RWPE1 (cell line): ENCODE results near the gene OSER1.

Experiments
- CTCF ChIA-PET: fragments of 350-600 bp; sonication (Branson Sonifier 250); formaldehyde crosslinking; extraction: SDS; loops from one replicate; lab custom pipeline; 2021; lab: Yijun Ruan, JAX
- POLR2A ChIA-PET: fragments of 400-600 bp; formaldehyde crosslinking; extraction: SDS; loops from one replicate; lab custom pipeline; 2020; ENCODE audit warnings: antibody characterized with exemption; ENCODE audit not compliant: low non-redundant PET; lab: Yijun Ruan, JAX
- DNase-seq: peaks from one replicate; pipeline ENCODE4 v3.0.0; 2012; ENCODE audit warnings: low spot score
- H3K27ac ChIP-seq: fragments of 450-650 bp; 2 replicates; pipeline ENCODE4 v1.5.1; 2017
- TF ChIP-seq, protein P1 (sequence below): fragments of 450-650 bp; conservative IDR thresholded peaks from 2 replicates; pipeline ENCODE4 v1.5.1; 2017; ENCODE audit warnings: low read depth, mild to moderate bottlenecking

The OSER1 gene

DNA sequence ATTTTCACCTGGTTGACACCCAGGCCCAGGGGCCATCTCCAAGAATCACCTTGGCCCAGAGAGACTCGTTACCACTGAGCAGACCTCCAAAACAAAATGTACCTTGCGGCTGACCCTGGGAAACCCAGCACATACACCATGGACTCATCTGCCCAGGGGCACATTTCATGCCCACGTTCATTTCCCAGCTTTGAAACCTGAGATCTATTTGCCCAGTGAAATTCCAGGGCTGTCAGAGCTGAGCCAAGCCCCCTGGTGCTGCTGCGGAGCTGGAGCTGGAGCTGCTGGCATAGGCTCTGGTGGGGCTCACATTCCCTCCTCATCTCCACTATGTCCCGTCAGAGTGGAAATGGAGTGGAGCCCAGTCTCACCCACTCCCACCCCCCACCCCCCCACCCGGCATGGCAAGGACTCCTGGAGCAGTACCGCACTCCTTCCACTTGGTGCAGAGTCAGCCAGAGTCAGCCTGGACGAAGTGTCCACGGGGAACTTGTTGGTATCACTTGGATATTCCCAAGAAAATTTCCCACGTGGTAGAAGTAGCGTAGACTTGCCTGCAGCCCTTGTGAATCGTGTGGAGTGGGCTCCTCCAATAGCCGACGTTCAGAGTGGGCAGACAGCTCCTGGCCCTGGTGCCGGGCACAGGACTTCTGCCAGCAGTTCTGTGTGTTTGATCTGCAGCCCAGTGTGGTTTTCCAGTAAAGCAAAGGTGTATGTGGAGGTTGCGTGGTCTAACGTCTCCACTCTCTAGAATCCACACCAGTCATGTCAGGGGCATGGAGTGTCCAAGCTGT, 18.1 kb upstream of the OSER1 start:
- ChIA-PET POLR2A (no interaction called here), CTCF (interaction anchor here (1.0 to 1.5 kb wide), 3 partner anchors 11 to 83 kb away, joined by 3 to 7 read pairs (median 3); partner anchors contain the start of gene FITM2)
- no peak overlapping the region for H3K27ac ChIP-seq
- no peak for DNase-seq
- TF ChIP-seq, protein P1, sequence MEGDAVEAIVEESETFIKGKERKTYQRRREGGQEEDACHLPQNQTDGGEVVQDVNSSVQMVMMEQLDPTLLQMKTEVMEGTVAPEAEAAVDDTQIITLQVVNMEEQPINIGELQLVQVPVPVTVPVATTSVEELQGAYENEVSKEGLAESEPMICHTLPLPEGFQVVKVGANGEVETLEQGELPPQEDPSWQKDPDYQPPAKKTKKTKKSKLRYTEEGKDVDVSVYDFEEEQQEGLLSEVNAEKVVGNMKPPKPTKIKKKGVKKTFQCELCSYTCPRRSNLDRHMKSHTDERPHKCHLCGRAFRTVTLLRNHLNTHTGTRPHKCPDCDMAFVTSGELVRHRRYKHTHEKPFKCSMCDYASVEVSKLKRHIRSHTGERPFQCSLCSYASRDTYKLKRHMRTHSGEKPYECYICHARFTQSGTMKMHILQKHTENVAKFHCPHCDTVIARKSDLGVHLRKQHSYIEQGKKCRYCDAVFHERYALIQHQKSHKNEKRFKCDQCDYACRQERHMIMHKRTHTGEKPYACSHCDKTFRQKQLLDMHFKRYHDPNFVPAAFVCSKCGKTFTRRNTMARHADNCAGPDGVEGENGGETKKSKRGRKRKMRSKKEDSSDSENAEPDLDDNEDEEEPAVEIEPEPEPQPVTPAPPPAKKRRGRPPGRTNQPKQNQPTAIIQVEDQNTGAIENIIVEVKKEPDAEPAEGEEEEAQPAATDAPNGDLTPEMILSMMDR, result no peak

DNA sequence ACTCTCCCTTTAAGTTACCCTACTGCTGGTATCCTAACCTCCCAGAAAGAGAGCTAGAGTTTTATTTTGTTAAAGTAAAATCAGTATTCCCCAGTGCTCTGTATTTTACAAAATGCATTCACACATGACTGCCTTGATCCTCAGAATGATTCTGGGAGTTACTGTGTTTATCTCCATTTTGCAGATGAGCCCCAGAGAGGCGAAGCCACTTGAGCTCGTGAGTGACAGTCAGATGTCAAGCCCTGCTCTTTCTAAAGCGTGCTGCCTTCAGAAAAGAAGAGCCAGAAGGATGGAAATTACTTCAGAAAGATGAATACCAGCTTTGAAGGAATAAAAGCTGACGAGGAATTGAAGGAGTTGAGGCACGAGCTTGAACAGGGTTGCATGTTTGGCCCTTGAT, 14.1 kb upstream of the OSER1 start:
- POLR2A ChIA-PET, result interaction anchor here (0.6 kb wide), 1 partner anchor 28 kb away, joined by 6 read pairs; no protein-coding TSS in a partner anchor
- CTCF ChIA-PET, result interaction anchor here (0.7 to 1.6 kb wide), 6 partner anchors 11 to 170 kb away, joined by 3 to 7 read pairs (median 4); partner anchors contain the start of gene FITM2
- TF ChIP-seq, protein P1, result no peak
- no peak overlapping the region for H3K27ac ChIP-seq
- DNase-seq, result no peak

DNA sequence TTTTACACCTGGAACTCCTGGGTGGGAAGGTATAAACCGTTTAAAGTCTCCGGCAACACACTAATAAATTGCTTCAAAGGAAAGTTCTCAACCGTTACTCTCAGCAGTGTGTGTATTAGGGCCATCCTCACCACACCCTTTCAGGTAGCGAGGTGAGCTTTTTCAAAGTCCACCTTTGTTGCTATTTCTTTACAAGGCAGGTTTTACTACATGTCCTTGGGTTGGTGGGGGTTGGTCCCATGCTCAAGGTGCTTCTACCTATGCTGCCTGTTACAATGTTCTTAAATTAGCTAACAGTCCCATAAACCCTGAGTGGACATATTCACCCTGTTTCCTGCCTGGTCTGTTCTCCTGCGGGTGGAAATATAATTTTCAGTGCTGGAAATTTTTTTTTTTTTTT, 13.2 kb upstream of the OSER1 start:
- TF ChIP-seq, protein P1, result no peak
- no peak overlapping the region for H3K27ac ChIP-seq
- DNase-seq, result no peak
- ChIA-PET CTCF (interaction anchor here (0.8 to 1.2 kb wide), 4 partner anchors 8 to 89 kb away, joined by 3 to 6 read pairs (median 3); partner anchors contain the start of gene FITM2), POLR2A (no interaction called here)

DNA sequence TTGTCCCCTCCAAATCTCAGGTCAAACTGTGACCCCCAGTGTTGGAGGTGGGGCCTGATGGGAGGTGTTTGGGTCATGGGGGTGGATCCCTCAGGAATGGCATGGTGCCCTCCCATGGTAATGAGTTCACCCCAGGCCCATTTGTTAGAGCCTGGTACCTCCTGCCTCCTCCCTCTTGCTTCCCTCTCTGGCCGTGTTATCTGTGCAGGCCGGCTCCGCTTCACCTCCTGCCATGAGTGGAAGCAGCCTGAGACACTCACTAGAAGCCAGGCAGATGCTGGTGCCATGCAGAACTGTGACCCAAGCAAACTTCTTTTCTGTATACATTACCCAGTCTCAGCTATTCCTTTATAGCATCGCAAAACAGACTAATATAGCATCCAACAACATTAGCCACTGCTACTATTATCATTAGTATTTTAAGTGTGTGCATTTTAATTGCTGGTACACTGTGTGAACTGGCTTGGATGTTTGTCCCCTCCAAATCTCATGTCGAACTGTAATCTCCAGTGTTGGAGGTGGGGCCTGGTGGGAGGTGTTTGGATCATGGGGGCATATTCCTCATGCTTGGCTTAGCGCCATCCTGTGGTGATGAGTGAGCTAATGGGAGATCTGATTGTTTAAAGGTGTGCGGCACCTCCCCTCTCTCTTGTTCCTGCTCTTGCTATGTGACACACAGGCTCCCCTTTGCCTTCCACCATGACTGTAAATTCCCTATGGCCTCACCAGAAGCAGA, 12.2 kb upstream of the OSER1 start:
- CTCF ChIA-PET, result no interaction called here
- TF ChIP-seq, protein P1, result no peak
- DNase-seq, result no peak
- POLR2A ChIA-PET, result no interaction called here
- no peak overlapping the region for H3K27ac ChIP-seq

DNA sequence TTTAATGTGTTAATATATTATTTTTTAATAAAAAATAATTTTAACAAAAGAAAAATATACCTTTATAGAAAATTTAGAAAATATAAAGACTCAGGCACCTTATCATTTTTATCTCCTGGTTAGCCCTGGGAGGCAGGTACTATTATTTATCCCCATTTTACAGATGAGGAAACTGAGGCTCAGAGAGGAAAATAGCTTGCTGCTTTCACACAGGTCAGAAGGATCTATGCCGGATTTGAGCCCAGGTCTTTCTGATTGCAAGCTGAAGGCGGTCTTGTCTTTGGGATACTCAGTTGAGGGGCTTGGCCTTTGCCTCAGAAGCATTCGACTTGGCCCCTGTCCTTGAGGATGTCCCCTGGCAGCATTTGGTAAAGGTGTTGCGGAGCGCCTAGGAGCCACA, 11.5 kb upstream of the OSER1 start:
- no peak overlapping the region for H3K27ac ChIP-seq
- ChIA-PET CTCF (no interaction called here), POLR2A (no interaction called here)
- TF ChIP-seq, protein P1, result no peak
- no peak for DNase-seq

DNA sequence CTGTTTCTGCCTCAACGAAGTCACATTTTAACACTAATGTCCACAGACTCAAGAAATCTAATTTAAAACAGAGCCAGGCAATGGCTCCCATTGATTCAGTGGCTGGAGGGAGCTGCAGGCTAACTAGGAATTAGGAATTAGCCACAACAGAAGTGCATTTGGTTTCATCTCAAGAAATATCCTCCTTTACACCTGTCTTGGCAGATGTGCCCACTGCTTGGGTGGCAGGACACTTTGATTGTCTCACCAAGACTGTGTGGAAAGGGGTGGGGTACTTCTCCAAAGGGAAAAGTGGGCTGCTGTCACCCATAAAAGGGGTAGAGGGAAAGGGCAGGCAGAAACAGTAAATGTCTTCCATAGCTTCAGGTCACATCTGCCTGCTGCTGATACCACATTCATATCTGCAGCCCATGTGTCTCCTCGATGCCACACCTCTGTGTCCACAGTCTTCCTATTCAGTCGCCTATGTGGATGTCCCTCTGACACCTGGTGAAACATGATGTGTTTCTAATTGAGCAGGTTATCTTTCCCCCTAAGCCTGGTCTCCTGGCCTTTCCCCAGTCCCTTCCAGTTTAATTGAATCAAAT, 10.9 kb upstream of the OSER1 start:
- ChIA-PET POLR2A (no interaction called here), CTCF (no interaction called here)
- TF ChIP-seq, protein P1, result no peak
- H3K27ac ChIP-seq, result no peak overlapping the region
- no peak for DNase-seq
